A549 (cell line): Measurements from ENCODE around the gene DCN. TPM values are rescaled to one million over a fixed set of nuclear protein-coding genes. Genes with fewer than 3 reads are reported as not detected.

Source experiments
- ATAC-seq, 2 experiments: fragments of 200-7000 bp in 1 of 2; fragments of >200 bp in 1 of 2; cut with Nextera tagmentation in 1 of 2; cut with Tn5 transposase in 1 of 2; 3 replicates each; pipeline versions ENCODE4 v1.8.0 to v1.9.1; 2018 to 2020; ENCODE audit warnings: mild to moderate bottlenecking in 1 of 2, moderate library complexity in 1 of 2
- CTCF ChIA-PET: fragments of 300-600 bp; sonication (Branson Sonifier 250); formaldehyde crosslinking; extraction: SDS; loops from one replicate; lab custom pipeline; 2021; ENCODE audit warnings: antibody characterized with exemption, inconsistent platforms; lab: Yijun Ruan, JAX
- POLR2A ChIA-PET: fragments of 350-600 bp; formaldehyde crosslinking; extraction: SDS; loops from one replicate; lab custom pipeline; 2021; ENCODE audit warnings: antibody characterized with exemption, inconsistent platforms; lab: Yijun Ruan, JAX
- DNase-seq, 2 experiments: peaks; one replicate each; pipeline versions ENCODE4 v3.0.0 to v3.0.0-alpha.2; 2011 to 2016; ENCODE audit warnings: low read depth in 1 of 2, low spot score in 1 of 2
- FAIRE-seq: peaks from 2 replicates; lab custom pipeline; 2011; peaks lifted over from hg19 to GRCh38; lab: Jason Lieb, UNC
- H3K27ac ChIP-seq, 2 experiments: fragments of >200 bp; sonication (Bioruptor Twin); formaldehyde crosslinking; 3 replicates each; pipeline ENCODE4 v1.5.1; 2016 to 2017
- H3K4me1 ChIP-seq: fragments of >200 bp; sonication (Bioruptor Twin); formaldehyde crosslinking; 3 replicates; pipeline ENCODE4 v1.6.1; 2016
- H3K4me2 ChIP-seq: fragments of >200 bp; sonication (Bioruptor Twin); formaldehyde crosslinking; 3 replicates; pipeline ENCODE4 v1.6.1; 2016
- H3K4me3 ChIP-seq: fragments of >200 bp; sonication (Bioruptor Twin); formaldehyde crosslinking; 3 replicates; pipeline ENCODE4 v1.5.1; 2016
- H3K9me3 ChIP-seq: fragments of >200 bp; sonication (Bioruptor Twin); formaldehyde crosslinking; 3 replicates; pipeline ENCODE4 v1.6.1; 2016
- CBX2 ChIP-seq: fragments of 200-600 bp; sonication (generic); IDR thresholded peaks from 2 replicates; pipeline ENCODE4 v1.6.1; 2016; ENCODE audit warnings: low read depth, mild to moderate bottlenecking, borderline replicate concordance
- CEBPB ChIP-seq, 2 experiments: fragments of >200 bp in 1 of 2; sonication (Bioruptor Twin) in 1 of 2; formaldehyde crosslinking in 1 of 2; IDR thresholded peaks; 2 replicates each; pipeline ENCODE4 v1.6.1; 2012 to 2016
- CHD2 ChIP-seq: fragments of 150-350 bp; IDR thresholded peaks from 2 replicates; pipeline ENCODE4 v1.6.1; 2014; ENCODE audit warnings: low read length; ENCODE audit not compliant: partially characterized antibody
- CTCF ChIP-seq: fragments of >200 bp; sonication (Bioruptor Twin); formaldehyde crosslinking; IDR thresholded peaks from 3 replicates; pipeline ENCODE4 v1.5.1; 2016
- EP300 ChIP-seq, 2 experiments: fragments of >200 bp; sonication (Bioruptor Twin); formaldehyde crosslinking; IDR thresholded peaks; 2 replicates in 1 of 2; 3 replicates in 1 of 2; pipeline ENCODE4 v1.6.1; 2016 to 2017
- ESRRA ChIP-seq: fragments of 150-350 bp; IDR thresholded peaks from 2 replicates; pipeline ENCODE4 v1.6.1; 2014; ENCODE audit warnings: mild to moderate bottlenecking, low read length, borderline replicate concordance
- FOSB ChIP-seq: fragments of 250-450 bp; sonication (Bioruptor Pico); IDR thresholded peaks from 2 replicates; pipeline ENCODE4 v1.5.0; 2020; ENCODE audit warnings: mild to moderate bottlenecking, moderate library complexity
- FOSL2 ChIP-seq, 2 experiments: fragments of 450-650 bp in 1 of 2; fragments of >200 bp in 1 of 2; sonication (Bioruptor Twin) in 1 of 2; formaldehyde crosslinking; IDR thresholded peaks; 2 replicates each; pipeline versions ENCODE4 v1.5.0 to v1.6.1; 2016 to 2020; ENCODE audit warnings: mild to moderate bottlenecking in 1 of 2, moderate library complexity in 1 of 2
- GATA3 ChIP-seq: IDR thresholded peaks from 2 replicates; pipeline ENCODE4 v1.6.1; 2012; ENCODE audit warnings: borderline replicate concordance
- HOXB13 ChIP-seq: fragments of 250-450 bp; sonication (Bioruptor Pico); IDR thresholded peaks from 2 replicates; pipeline ENCODE4 v1.5.0; 2020; ENCODE audit warnings: low read depth, mild to moderate bottlenecking, moderate library complexity
- MAFK ChIP-seq: fragments of 450-650 bp; IDR thresholded peaks from 2 replicates; pipeline ENCODE4 v1.6.1; 2014; ENCODE audit not compliant: partially characterized antibody
- NFE2L2 ChIP-seq: fragments of 150-350 bp; conservative IDR thresholded peaks from 2 replicates; pipeline ENCODE4 v1.6.1; 2014; ENCODE audit warnings: low read length
- PHF8 ChIP-seq: fragments of 200-600 bp; sonication (generic); IDR thresholded peaks from 2 replicates; pipeline ENCODE4 v1.6.1; 2016; ENCODE audit warnings: low read depth, mild to moderate bottlenecking, antibody characterized with exemption, moderate library complexity, borderline replicate concordance
- RCOR1 ChIP-seq: fragments of 150-350 bp; IDR thresholded peaks from 2 replicates; pipeline ENCODE4 v1.6.1; 2014; ENCODE audit warnings: antibody characterized with exemption, low read length, low read depth
- RFX5 ChIP-seq: fragments of 450-650 bp; IDR thresholded peaks from 2 replicates; pipeline ENCODE4 v1.7.1; 2014; ENCODE audit warnings: antibody characterized with exemption, mild to moderate bottlenecking, moderate library complexity
- USF2 ChIP-seq: fragments of 450-650 bp; IDR thresholded peaks from 2 replicates; pipeline ENCODE4 v1.6.1; 2014; ENCODE audit warnings: antibody characterized with exemption
- ZNF302 ChIP-seq: fragments of 250-450 bp; sonication (Bioruptor Pico); IDR thresholded peaks from 2 replicates; pipeline ENCODE4 v1.9.0; 2021; ENCODE audit warnings: inconsistent platforms, mild to moderate bottlenecking, moderate library complexity
- WGBS: methylation state at CpG from one replicate; pipeline ENCODE4 v1.1.6; 2017; ENCODE audit errors: missing lambda C conversion rate; 5-methylcytosine and 5-hydroxymethylcytosine counted together
- polyA plus RNA-seq, 4 experiments: library from polyadenylated mRNA; depleted of rRNA in 3 of 4; stranded (reverse); fragments of >200 nt; fragmentation: RNase III in 1 of 4; extraction: RNeasy Plus Mini Kit Qiagen cat#74134 plus additional on column Dnase treatment in 1 of 4; gene quantifications; 2 replicates in 3 of 4; 3 replicates in 1 of 4; pipeline ENCODE4 v1.2.3, GENCODE V29; 2011 to 2017
- TF ChIP-seq, protein P1 (sequence below): fragments of 250-450 bp; sonication (Bioruptor Pico); IDR thresholded peaks from 2 replicates; pipeline ENCODE4 v1.5.0; 2021; ENCODE audit warnings: mild to moderate bottlenecking, moderate library complexity, borderline replicate concordance

Gene DCN
- polyA plus RNA-seq, 2 of the 4 experiments (the other 2 are of a cell fraction): 1.0 TPM; not detected in 1

DNA sequence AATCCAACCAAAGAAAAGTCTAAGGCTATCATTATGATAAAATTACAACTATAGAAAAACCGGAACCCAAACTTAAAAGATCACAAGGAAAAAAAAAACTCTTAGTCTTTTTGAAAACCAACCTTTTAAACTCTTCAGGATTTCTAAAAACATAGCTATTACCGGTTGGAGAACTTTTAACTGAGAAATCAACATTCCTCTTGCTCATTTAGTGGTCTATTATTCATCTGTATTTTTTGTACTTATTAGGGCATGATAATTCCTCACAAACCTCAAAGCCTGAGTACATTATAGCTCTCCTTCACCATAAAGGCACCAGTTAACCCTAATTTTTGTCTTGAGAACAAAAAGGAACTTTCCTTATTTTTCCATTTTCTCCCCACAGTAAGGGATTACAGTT lies 81.7 kb downstream of the DCN start:
- no peak for ATAC-seq
- TF ChIP-seq ESRRA (no peak), RFX5 (no peak), HOXB13 (CRISPR knock-in tag) (no peak)
- TF ChIP-seq, protein P1, sequence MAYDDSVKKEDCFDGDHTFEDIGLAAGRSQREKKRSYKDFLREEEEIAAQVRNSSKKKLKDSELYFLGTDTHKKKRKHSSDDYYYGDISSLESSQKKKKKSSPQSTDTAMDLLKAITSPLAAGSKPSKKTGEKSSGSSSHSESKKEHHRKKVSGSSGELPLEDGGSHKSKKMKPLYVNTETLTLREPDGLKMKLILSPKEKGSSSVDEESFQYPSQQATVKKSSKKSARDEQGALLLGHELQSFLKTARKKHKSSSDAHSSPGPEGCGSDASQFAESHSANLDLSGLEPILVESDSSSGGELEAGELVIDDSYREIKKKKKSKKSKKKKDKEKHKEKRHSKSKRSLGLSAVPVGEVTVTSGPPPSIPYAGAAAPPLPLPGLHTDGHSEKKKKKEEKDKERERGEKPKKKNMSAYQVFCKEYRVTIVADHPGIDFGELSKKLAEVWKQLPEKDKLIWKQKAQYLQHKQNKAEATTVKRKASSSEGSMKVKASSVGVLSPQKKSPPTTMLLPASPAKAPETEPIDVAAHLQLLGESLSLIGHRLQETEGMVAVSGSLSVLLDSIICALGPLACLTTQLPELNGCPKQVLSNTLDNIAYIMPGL: no peak
- TF ChIP-seq, all 56 proteins: peak for 0
- FAIRE-seq: no peak
- DNase-seq: no peak
- Histone ChIP-seq H3K4me2 (no peak overlapping the region), H3K9me3 (no peaks in the 10 kb centered on the region), H3K4me3 (no peak overlapping the region), H3K27ac (no peak overlapping the region), H3K4me1 (no peaks in the 10 kb centered on the region)
- CTCF ChIA-PET: interaction anchor here (0.7 to 0.9 kb wide), 2 partner anchors 8 to 123 kb away, joined by 3 read pairs; no protein-coding TSS in a partner anchor
- POLR2A ChIA-PET: interaction anchor here (0.6 kb wide), 1 partner anchor 10 kb away, joined by 3 read pairs; the partner anchor contains the start of gene LUM
- WGBS: 49% methylated on average over 2 of the region's 2 CpGs

GRCh38 chr12:91099836-91100235 lies 82.8 kb downstream of the DCN start:
- CTCF ChIA-PET: no interaction called here
- H3K4me1 ChIP-seq: no peaks in the 10 kb centered on the region
- FAIRE-seq (no peak), ATAC-seq (no peak), DNase-seq (no peak)
- TF ChIP-seq RCOR1 (no peak), NFE2L2 (no peak), CBX2 (no peak), CTCF (no peak), CHD2 (no peak), USF2 (no peak), ZNF302 (CRISPR knock-in tag) (no peak), PHF8 (no peak), CEBPB (IDR thresholded peaks at IDR 0.05) (no peak), MAFK (no peak), FOSL2 (IDR thresholded peaks at IDR 0.05) (no peak), FOSL2 (CRISPR knock-in tag; IDR thresholded peaks at IDR 0.05) (no peak)
- H3K4me3 ChIP-seq: no peak overlapping the region
- 8% methylated on average over 2 of the region's 2 CpGs for WGBS
- no peaks in the 10 kb centered on the region; the same call in 2 of the 3 replicates for H3K9me3 ChIP-seq
- H3K4me2 ChIP-seq: no peak overlapping the region
- H3K27ac ChIP-seq: no peak overlapping the region
- POLR2A ChIA-PET: no interaction called here

- no peaks in the 10 kb centered on the region for H3K4me1 ChIP-seq
- no peak overlapping the region for H3K27ac ChIP-seq
- CTCF ChIA-PET: no interaction called here
- no peak for FAIRE-seq
- H3K4me2 ChIP-seq: no peak overlapping the region
- H3K9me3 ChIP-seq: no peaks in the 10 kb centered on the region; the same call in 2 of the 3 replicates
- ATAC-seq: no peak
- no peak for DNase-seq
- 0 out of 2 replicates have a peak, but pooled peaks have one; percentile 19 for TF ChIP-seq GATA3
- no peak for TF ChIP-seq EP300 (IDR thresholded peaks at IDR 0.05)
- TF ChIP-seq FOSB (CRISPR knock-in tag): no peak
- TF ChIP-seq, all 56 proteins: peak for 1
- H3K4me3 ChIP-seq: no peak overlapping the region
- 32% methylated on average over 2 of the region's 2 CpGs for WGBS
- POLR2A ChIA-PET: interaction anchor here (0.9 kb wide), 1 partner anchor 13 kb away, joined by 4 read pairs; no protein-coding TSS in a partner anchor
Observed at GRCh38 chr12:91099341-91099740, 83.3 kb downstream of the DCN start.
